Upper lobe of left lung (tissue), 4 donors: ENCODE measurements around the gene EXOC4.

Experiments
- CTCF ChIP-seq, 6 experiments: fragments of 450-650 bp in 4 of 6; fragments of 200-600 bp in 2 of 6; sonication (generic) in 2 of 6; IDR thresholded peaks; one replicate each; pipeline ENCODE4 v1.5.1; 2016 to 2019; ENCODE audit warnings: antibody characterized with exemption in 6 of 6
- POLR2A ChIP-seq, 4 donors: fragments of 450-650 bp; IDR thresholded peaks; one replicate each; pipeline ENCODE4 v1.5.1; 2016 to 2017; ENCODE audit warnings: antibody characterized with exemption in 4 of 4, mild to moderate bottlenecking in 2 of 4

GRCh38 chr7:133611955-133612354 lies 359.1 kb downstream of the EXOC4 start:
- TF ChIP-seq CTCF (IDR thresholded peaks at IDR 0.05) (no peak), POLR2A (IDR thresholded peaks at IDR 0.05) (no peak)
